Measurements from ENCODE around the gene KIF3C. TPM values are rescaled to one million over a fixed set of nuclear protein-coding genes. Genes with fewer than 3 reads are reported as not detected.

KIF3C gene
- total RNA-seq, 1 experiment from 2014 or later: 41.4 TPM

DNA sequence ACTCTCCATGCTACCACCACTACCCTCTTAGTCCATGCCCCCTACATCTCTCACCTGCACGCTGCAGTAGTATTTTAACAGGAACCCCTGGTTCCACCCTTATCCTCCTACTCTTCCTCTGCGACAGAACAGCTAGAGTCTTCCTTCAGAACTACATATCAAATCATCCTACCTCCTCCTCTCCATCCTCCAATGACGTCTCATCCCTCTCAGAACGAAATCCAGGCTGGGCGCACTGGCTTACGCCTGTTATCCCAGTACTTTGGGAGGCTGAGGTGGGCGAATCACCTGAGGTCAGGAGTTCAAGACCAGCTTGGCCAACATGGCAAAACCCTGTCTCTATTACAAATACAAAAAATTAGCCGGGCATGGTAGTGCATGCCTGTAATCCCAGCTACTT lies 10.3 kb upstream of the KIF3C start:
- Histone ChIP-seq H2AK5ac (ENCODE audit: insufficient read length, low read length) (no peak overlapping the region), H2BK15ac (ENCODE audit: low read depth, low read length) (no peak overlapping the region), H4K20me1 (ENCODE audit: control insufficient read depth, insufficient read depth, insufficient read length) (no peaks in the 10 kb centered on the region), H3K9ac (ENCODE audit: extremely low read depth, insufficient read length, low read length) (no peak overlapping the region), H2AFZ (ENCODE audit: low read length) (no peak overlapping the region), H4K8ac (replicated peaks; ENCODE audit: insufficient read length, low read depth, low read length) (no peak overlapping the region), H2BK5ac (ENCODE audit: insufficient read length, low read length) (no peak overlapping the region), H3K27me3 (ENCODE audit: insufficient read depth, low read length) (no peaks in the 10 kb centered on the region), H2BK12ac (ENCODE audit: insufficient read length, low read depth, low read length) (no peak overlapping the region), H4K5ac (ENCODE audit: insufficient read length, low read depth, low read length) (no peak overlapping the region), H3K18ac (ENCODE audit: insufficient read length, low read depth, low read length) (no peak overlapping the region), H3K14ac (ENCODE audit: insufficient read depth, low read length) (no peak overlapping the region), H3T11ph (ENCODE audit: low read length) (no peak overlapping the region), H4K91ac (ENCODE audit: insufficient read length, low read depth, low read length) (no peak overlapping the region), H3K9me3 (ENCODE audit: control insufficient read depth, low read depth, low read length) (no peaks in the 10 kb centered on the region), H3K4ac (ENCODE audit: low read depth, low read length) (no peak overlapping the region), H3K27ac (ENCODE audit: insufficient read length, low read depth, low read length) (no peak overlapping the region), H3K79me2 (ENCODE audit: insufficient read depth, low read length) (no peaks in the 10 kb centered on the region), H3K79me1 (ENCODE audit: insufficient read depth, low read depth, low read length, poor library complexity, severe bottlenecking) (no peaks in the 10 kb centered on the region), H2BK120ac (ENCODE audit: low read depth, low read length, poor library complexity, severe bottlenecking) (no peak overlapping the region), H2BK20ac (ENCODE audit: low read depth, low read length, poor library complexity, severe bottlenecking) (no peak overlapping the region), H3K4me2 (ENCODE audit: insufficient read depth, insufficient read length, low read length) (no peak overlapping the region), H3K4me1 (ENCODE audit: insufficient read depth, low read length) (no peaks in the 10 kb centered on the region), H3K23ac (ENCODE audit: insufficient read length, low read depth, low read length) (no peak overlapping the region), H3K56ac (ENCODE audit: insufficient read length, low read depth, low read length) (no peak overlapping the region), H3K23me2 (ENCODE audit: insufficient read length, low read depth, low read length, poor library complexity, severe bottlenecking) (no peaks in the 10 kb centered on the region)
- no peak for DNase-seq
- TF ChIP-seq, protein P1, sequence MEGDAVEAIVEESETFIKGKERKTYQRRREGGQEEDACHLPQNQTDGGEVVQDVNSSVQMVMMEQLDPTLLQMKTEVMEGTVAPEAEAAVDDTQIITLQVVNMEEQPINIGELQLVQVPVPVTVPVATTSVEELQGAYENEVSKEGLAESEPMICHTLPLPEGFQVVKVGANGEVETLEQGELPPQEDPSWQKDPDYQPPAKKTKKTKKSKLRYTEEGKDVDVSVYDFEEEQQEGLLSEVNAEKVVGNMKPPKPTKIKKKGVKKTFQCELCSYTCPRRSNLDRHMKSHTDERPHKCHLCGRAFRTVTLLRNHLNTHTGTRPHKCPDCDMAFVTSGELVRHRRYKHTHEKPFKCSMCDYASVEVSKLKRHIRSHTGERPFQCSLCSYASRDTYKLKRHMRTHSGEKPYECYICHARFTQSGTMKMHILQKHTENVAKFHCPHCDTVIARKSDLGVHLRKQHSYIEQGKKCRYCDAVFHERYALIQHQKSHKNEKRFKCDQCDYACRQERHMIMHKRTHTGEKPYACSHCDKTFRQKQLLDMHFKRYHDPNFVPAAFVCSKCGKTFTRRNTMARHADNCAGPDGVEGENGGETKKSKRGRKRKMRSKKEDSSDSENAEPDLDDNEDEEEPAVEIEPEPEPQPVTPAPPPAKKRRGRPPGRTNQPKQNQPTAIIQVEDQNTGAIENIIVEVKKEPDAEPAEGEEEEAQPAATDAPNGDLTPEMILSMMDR (conservative IDR thresholded peaks at IDR 0.05): no peak
- Mint-ChIP-seq H3K4me3 (no peak overlapping the region), H3K27ac (no peak overlapping the region), H3K4me1 (peaks cover 2 to 4% of the 10 kb centered on the region in 2 experiments), H3K36me3 (ENCODE audit: insufficient read depth in 1 of 3, low read depth in 3 of 3) (no peaks in the 10 kb centered on the region), H3K27me3 (ENCODE audit: low read depth) (no peaks in the 10 kb centered on the region), H3K9me3 (no peaks in the 10 kb centered on the region)
- WGBS (ENCODE audit: extremely low coverage, insufficient read length, low lambda C conversion rate): no CpG with 5 or more reads among the region's 8 CpGs
